MM.1S (cell line): Measurements from ENCODE around the gene SDC3.

Experiments
- EZH2 ChIP-seq: fragments of 300-600 bp; sonication (generic); optimal IDR thresholded peaks from 2 replicates; pipeline ENCODE3; 2017; ENCODE audit warnings: low read depth, mild to moderate bottlenecking, antibody characterized with exemption, low read length, mixed read lengths
- EZH2phosphoT487 ChIP-seq: fragments of 300-600 bp; sonication (generic); IDR thresholded peaks from 2 replicates; pipeline ENCODE4 v1.6.1; 2018; ENCODE audit warnings: antibody characterized with exemption, low read length
- TF ChIP-seq, protein P1 (sequence below): fragments of 300-600 bp; sonication (generic); IDR thresholded peaks from 2 replicates; pipeline ENCODE4 v1.5.1; 2016; ENCODE audit warnings: antibody characterized with exemption, low read length, mixed read lengths

DNA sequence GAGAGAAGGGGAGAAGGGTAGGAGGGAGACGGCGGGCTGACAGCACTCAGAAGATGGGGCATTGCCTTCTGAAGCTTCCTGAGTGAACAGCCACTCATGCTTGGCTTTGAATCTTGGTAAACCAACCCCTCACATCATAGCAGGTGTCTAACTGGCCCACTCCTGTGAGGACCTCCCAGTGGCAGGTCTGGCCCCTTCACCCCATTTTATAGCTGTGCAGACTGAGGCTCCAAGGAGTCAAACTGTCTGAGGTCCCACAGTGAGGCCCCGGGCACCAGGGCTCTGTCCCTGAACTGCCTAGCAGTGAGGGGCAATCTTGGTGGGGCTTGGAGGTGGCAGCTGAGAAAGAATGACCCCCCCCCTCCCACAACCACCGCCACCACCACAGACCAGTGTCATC lies 41.0 kb downstream of the SDC3 start:
- TF ChIP-seq, protein P1, sequence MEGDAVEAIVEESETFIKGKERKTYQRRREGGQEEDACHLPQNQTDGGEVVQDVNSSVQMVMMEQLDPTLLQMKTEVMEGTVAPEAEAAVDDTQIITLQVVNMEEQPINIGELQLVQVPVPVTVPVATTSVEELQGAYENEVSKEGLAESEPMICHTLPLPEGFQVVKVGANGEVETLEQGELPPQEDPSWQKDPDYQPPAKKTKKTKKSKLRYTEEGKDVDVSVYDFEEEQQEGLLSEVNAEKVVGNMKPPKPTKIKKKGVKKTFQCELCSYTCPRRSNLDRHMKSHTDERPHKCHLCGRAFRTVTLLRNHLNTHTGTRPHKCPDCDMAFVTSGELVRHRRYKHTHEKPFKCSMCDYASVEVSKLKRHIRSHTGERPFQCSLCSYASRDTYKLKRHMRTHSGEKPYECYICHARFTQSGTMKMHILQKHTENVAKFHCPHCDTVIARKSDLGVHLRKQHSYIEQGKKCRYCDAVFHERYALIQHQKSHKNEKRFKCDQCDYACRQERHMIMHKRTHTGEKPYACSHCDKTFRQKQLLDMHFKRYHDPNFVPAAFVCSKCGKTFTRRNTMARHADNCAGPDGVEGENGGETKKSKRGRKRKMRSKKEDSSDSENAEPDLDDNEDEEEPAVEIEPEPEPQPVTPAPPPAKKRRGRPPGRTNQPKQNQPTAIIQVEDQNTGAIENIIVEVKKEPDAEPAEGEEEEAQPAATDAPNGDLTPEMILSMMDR = no peak
- TF ChIP-seq EZH2 (no peak), EZH2phosphoT487 (no peak)
